Natural killer cell (primary cell): ENCODE data around the gene RPF1. TPM values are rescaled to one million over a fixed set of nuclear protein-coding genes. Genes with fewer than 3 reads are reported as not detected.
A peak's percentile ranks its signal among the peaks of the same experiment; 100 is the strongest.

Experiments used
- ATAC-seq, 3 donors: fragments of 150-1000 bp in 2 of 3; fragments of 200-7000 bp in 1 of 3; cut with Tn5 transposase; 1 replicate in 1 of 3; 2 replicates in 2 of 3; pipeline ENCODE4 v1.10.0; 2021; ENCODE audit warnings: mild to moderate bottlenecking in 2 of 3, moderate library complexity in 2 of 3
- DNase-seq, 2 donors: peaks; one replicate each; pipeline versions ENCODE4 v3.0.0 to v3.0.0-alpha.2; 2013 to 2021; ENCODE audit warnings: mixed read lengths in 1 of 2
- H3K27ac ChIP-seq: one replicate; pipeline ENCODE4 v1.5.1; 2013; ENCODE audit warnings: mild to moderate bottlenecking, low read length
- H3K27me3 ChIP-seq: one replicate; pipeline ENCODE4 v1.6.1; 2013; ENCODE audit warnings: low read length; ENCODE audit not compliant: control insufficient read depth, insufficient read depth
- H3K36me3 ChIP-seq: one replicate; pipeline ENCODE4 v1.6.1; 2013; ENCODE audit warnings: low read length; ENCODE audit not compliant: control insufficient read depth, insufficient read depth
- H3K4me1 ChIP-seq: one replicate; pipeline ENCODE4 v1.6.1; 2013; ENCODE audit warnings: low read length; ENCODE audit not compliant: control insufficient read depth, insufficient read depth
- H3K4me3 ChIP-seq: one replicate; pipeline ENCODE4 v1.5.1; 2013; ENCODE audit warnings: low read length
- H3K9me3 ChIP-seq: one replicate; pipeline ENCODE4 v1.6.1; 2013; ENCODE audit warnings: low read length; ENCODE audit not compliant: control insufficient read depth, insufficient read depth
- H3K27ac Mint-ChIP-seq, 2 donors: one replicate each; pipeline ENCODE4 v1.8.0; 2022; ENCODE audit warnings: mild to moderate bottlenecking in 2 of 2, mixed read lengths in 2 of 2, moderate library complexity in 1 of 2
- H3K27me3 Mint-ChIP-seq, 2 donors: one replicate each; pipeline ENCODE4 v1.8.0; 2022; ENCODE audit warnings: low read depth in 2 of 2, mixed read lengths in 2 of 2
- H3K36me3 Mint-ChIP-seq: one replicate; pipeline ENCODE4 v1.8.0; 2022; ENCODE audit warnings: mixed read lengths
- H3K4me1 Mint-ChIP-seq, 2 donors: one replicate each; pipeline ENCODE4 v1.8.0; 2022; ENCODE audit warnings: mixed read lengths in 2 of 2
- H3K4me3 Mint-ChIP-seq: one replicate; pipeline ENCODE4 v1.8.0; 2022; ENCODE audit warnings: mild to moderate bottlenecking, moderate library complexity, mixed read lengths
- H3K9me3 Mint-ChIP-seq, 2 donors: one replicate each; pipeline ENCODE4 v1.8.0; 2022; ENCODE audit warnings: mixed read lengths in 2 of 2
- WGBS: methylation state at CpG from one replicate; pipeline ENCODE4 v1.1.7; 2013; ENCODE audit warnings: missing lambda C conversion rate; ENCODE audit not compliant: insufficient coverage; 5-methylcytosine and 5-hydroxymethylcytosine counted together
- intact Hi-C: fragments of 100-400 bp; cut with micrococcal nuclease; formaldehyde crosslinking; loops from one replicate; pipeline ENCODE4 v1.14.2; 2022
- total RNA-seq, 4 donors: library from RNA; stranded (reverse); fragments of 120-200 nt in 1 of 4; gene quantifications; one replicate each; pipeline versions ENCODE4 v1.2.3 to v1.2.4, GENCODE V29; 2013 to 2022
- TF ChIP-seq, protein P1 (sequence below): fragments of 200-600 bp; IDR thresholded peaks from one replicate; pipeline ENCODE4 v1.8.0; 2022; ENCODE audit warnings: antibody characterized with exemption

Gene RPF1
- total RNA-seq, 3 donors from 2014 or later (not counting 1 experiment from before 2014, with no cell fraction given): 50.0 to 53.0 (median 50.0) TPM

GRCh38 chr1:84497631-84498275, 18.7 kb downstream of the RPF1 start:
- Mint-ChIP-seq H3K4me3 (no peak overlapping the region), H3K9me3 (no peaks in the 10 kb centered on the region), H3K4me1 (peaks cover 22 to 28% of the 10 kb centered on the region in 2 donors), H3K27me3 (no peaks in the 10 kb centered on the region), H3K36me3 (no peaks in the 10 kb centered on the region), H3K27ac (peak overlapping the region; percentile 43 to 47)
- H3K4me3 ChIP-seq: no peak overlapping the region
- H3K27ac ChIP-seq: no peak overlapping the region
- peaks cover 69% of the 10 kb centered on the region for H3K36me3 ChIP-seq
- H3K4me1 ChIP-seq: no peaks in the 10 kb centered on the region
- intact Hi-C loops: no loop called here
- H3K9me3 ChIP-seq: no peaks in the 10 kb centered on the region
- no peak for ATAC-seq
- TF ChIP-seq, protein P1, sequence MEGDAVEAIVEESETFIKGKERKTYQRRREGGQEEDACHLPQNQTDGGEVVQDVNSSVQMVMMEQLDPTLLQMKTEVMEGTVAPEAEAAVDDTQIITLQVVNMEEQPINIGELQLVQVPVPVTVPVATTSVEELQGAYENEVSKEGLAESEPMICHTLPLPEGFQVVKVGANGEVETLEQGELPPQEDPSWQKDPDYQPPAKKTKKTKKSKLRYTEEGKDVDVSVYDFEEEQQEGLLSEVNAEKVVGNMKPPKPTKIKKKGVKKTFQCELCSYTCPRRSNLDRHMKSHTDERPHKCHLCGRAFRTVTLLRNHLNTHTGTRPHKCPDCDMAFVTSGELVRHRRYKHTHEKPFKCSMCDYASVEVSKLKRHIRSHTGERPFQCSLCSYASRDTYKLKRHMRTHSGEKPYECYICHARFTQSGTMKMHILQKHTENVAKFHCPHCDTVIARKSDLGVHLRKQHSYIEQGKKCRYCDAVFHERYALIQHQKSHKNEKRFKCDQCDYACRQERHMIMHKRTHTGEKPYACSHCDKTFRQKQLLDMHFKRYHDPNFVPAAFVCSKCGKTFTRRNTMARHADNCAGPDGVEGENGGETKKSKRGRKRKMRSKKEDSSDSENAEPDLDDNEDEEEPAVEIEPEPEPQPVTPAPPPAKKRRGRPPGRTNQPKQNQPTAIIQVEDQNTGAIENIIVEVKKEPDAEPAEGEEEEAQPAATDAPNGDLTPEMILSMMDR: no peak
- 0% methylated on average over 1 of the region's 2 CpGs for WGBS
- no peaks in the 10 kb centered on the region for H3K27me3 ChIP-seq
- DNase-seq: peak in 1 of 2 donors; percentile 18

DNA sequence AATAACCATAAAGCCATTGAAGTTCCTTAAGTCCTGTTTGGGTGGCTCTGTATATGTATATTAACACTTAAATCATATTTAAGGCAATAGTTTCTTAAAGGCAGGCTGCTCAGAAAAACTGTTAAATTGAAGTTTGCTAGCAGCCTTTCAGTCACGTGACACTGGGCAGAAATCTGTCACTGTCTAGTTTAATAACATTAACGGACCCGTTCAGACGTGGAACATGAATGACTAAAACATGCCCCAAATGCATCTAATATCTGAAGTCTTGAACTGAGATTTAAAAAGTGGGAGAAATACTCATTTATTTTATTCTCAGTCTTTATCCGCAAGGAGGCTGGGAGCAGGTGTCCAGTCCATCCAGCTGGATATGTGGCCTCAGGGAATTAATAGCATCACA, 23.9 kb downstream of the RPF1 start:
- H3K36me3 ChIP-seq: peaks cover 20% of the 10 kb centered on the region
- TF ChIP-seq, protein P1: no peak
- Mint-ChIP-seq H3K4me1 (peaks cover 42 to 60% of the 10 kb centered on the region in 2 donors), H3K36me3 (no peaks in the 10 kb centered on the region), H3K4me3 (no peak overlapping the region), H3K27me3 (no peaks in the 10 kb centered on the region), H3K27ac (no peak overlapping the region), H3K9me3 (no peaks in the 10 kb centered on the region)
- no peak overlapping the region for H3K4me3 ChIP-seq
- intact Hi-C loops: loop anchor here (10.0 kb wide), 1 partner anchor 358 kb away; the partner anchor contains the start of gene PRKACB
- WGBS: 63% methylated on average over 5 of the region's 5 CpGs
- H3K27ac ChIP-seq: no peak overlapping the region
- ATAC-seq (no peak), DNase-seq (no peak)
- H3K4me1 ChIP-seq: peaks cover 5% of the 10 kb centered on the region
- H3K27me3 ChIP-seq: no peaks in the 10 kb centered on the region
- no peaks in the 10 kb centered on the region for H3K9me3 ChIP-seq

GRCh38 chr1:84504580-84505492, 25.8 kb downstream of the RPF1 start:
- Histone ChIP-seq H3K4me3 (peak overlapping the region; percentile 92), H3K27ac (peak overlapping the region; percentile 98), H3K27me3 (no peaks in the 10 kb centered on the region), H3K9me3 (no peaks in the 10 kb centered on the region), H3K36me3 (peaks cover 6% of the 10 kb centered on the region), H3K4me1 (peaks cover 5% of the 10 kb centered on the region)
- TF ChIP-seq, protein P1: no peak
- Mint-ChIP-seq H3K27ac (peak overlapping the region; percentile 91 to 93), H3K36me3 (no peaks in the 10 kb centered on the region), H3K9me3 (no peaks in the 10 kb centered on the region), H3K4me3 (peak overlapping the region; percentile 95), H3K27me3 (no peaks in the 10 kb centered on the region), H3K4me1 (peaks cover 42 to 60% of the 10 kb centered on the region in 2 donors)
- peak in 1 of 2 donors; percentile 43 for DNase-seq
- ATAC-seq: no peak
- intact Hi-C loops: loop anchor here (5.0 to 10.0 kb wide), 2 partner anchors 117 to 360 kb away; partner anchors contain the start of gene PRKACB
- WGBS: 10% methylated on average over 17 of the region's 17 CpGs
